OCI-LY1 (cell line): ENCODE measurements around the gene TOR2A.

Source experiments
- CTCF ChIP-seq: fragments of 200-600 bp; sonication (generic), shearing (Covaris generic); IDR thresholded peaks from 2 replicates; pipeline ENCODE4 v1.5.1; 2017; ENCODE audit warnings: mild to moderate bottlenecking, antibody characterized with exemption, low read length, moderate library complexity, mixed read lengths
- EZH2 ChIP-seq: fragments of 200-600 bp; sonication (generic), shearing (Covaris generic); IDR thresholded peaks from 2 replicates; pipeline ENCODE4 v1.8.0; 2017; ENCODE audit warnings: borderline replicate concordance, mixed run types, mild to moderate bottlenecking, antibody characterized with exemption, low read length, moderate library complexity, mixed read lengths

DNA sequence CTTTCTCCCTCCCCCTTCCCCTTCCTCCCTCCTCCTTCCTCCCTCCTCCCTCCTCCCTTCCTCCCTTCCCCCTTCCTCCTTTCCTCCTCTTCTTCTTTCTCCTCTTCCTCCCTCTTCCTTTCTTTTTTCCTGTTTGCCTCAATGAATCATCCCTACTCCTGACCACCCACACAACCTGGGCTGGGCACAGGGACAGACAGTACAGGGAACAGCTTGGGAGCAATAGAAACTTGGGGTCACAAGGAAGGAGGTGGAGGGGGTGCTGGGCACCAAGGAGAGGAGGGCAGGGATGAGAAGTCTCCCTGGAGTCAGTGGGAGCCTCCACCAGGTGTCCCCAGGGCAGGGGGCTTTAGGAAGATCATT lies 14.2 kb downstream of the TOR2A start:
- no peak for TF ChIP-seq CTCF
- no peak for TF ChIP-seq EZH2
